ENCODE measurements around the gene COPS6.
A peak's percentile ranks its signal among the peaks of the same experiment; 100 is the strongest.

DNA sequence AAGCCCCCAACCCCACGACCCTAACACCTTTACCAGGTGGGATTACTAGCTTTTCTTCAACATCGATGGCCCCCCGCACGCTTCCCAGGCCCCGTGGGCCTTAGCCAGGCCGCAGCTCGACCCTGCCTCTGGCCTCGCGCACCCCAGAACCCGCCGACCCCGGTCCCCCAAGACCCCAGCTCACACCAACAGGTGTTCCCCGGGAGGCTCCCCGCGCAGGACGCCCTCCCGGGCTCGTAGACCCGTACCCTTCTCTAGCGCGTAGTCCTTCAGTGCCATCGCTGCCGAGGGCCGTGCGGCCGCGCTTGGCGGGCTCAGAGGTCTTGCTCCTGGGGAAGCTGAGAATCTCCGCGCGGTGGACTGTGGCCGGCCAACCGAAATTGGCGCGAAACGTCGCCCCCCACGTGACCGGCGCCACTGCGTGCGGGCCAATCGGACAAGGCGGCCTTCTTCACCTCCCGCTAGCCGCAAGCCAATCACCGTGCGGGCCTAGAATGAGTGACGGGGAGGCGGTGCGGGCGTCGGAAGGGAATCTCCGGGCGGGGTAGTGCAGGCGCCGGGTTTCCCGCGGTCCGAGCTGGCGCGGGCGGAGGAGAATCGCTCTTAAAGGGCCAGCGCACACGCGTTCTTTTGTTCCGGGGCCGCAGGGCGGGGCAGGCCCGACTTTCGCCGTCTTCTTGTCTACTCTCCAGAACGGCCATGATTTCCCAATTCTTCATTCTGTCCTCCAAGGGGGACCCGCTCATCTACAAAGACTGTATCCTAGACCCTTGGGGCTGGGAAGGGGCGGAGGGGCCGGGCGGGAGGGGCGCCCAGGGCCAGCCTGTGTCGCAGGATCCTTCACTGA, 12.5 kb downstream of the COPS6 start, which contains the start of the genes AP4M1 and MCM7:
- TF ChIP-seq, protein P1, sequence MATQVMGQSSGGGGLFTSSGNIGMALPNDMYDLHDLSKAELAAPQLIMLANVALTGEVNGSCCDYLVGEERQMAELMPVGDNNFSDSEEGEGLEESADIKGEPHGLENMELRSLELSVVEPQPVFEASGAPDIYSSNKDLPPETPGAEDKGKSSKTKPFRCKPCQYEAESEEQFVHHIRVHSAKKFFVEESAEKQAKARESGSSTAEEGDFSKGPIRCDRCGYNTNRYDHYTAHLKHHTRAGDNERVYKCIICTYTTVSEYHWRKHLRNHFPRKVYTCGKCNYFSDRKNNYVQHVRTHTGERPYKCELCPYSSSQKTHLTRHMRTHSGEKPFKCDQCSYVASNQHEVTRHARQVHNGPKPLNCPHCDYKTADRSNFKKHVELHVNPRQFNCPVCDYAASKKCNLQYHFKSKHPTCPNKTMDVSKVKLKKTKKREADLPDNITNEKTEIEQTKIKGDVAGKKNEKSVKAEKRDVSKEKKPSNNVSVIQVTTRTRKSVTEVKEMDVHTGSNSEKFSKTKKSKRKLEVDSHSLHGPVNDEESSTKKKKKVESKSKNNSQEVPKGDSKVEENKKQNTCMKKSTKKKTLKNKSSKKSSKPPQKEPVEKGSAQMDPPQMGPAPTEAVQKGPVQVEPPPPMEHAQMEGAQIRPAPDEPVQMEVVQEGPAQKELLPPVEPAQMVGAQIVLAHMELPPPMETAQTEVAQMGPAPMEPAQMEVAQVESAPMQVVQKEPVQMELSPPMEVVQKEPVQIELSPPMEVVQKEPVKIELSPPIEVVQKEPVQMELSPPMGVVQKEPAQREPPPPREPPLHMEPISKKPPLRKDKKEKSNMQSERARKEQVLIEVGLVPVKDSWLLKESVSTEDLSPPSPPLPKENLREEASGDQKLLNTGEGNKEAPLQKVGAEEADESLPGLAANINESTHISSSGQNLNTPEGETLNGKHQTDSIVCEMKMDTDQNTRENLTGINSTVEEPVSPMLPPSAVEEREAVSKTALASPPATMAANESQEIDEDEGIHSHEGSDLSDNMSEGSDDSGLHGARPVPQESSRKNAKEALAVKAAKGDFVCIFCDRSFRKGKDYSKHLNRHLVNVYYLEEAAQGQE (IDR thresholded peaks at IDR 0.05; ENCODE audit: insufficient read depth in 1 of 2, low read depth in 2 of 2, low read length in 2 of 2) = 0 out of 4 replicates have a peak, but pooled peaks of 1 of the 2 experiments have one; percentile 3
- TF ChIP-seq POLR2AphosphoS5 (IDR thresholded peaks at IDR 0.05; ENCODE audit: low read depth, low read length) (no peak), TAF1 (IDR thresholded peaks at IDR 0.05; ENCODE audit: borderline replicate concordance, insufficient read depth, low read length) (no peak)

Data from PFSK-1 (cell line).